AG09319 (cell line): ENCODE data around the gene IRF2BP2.
A peak's percentile ranks its signal among the peaks of the same experiment; 100 is the strongest.

Experiments used
- DNase-seq: peaks from one replicate; pipeline ENCODE4 v3.0.0-alpha.2; 2010; ENCODE audit warnings: low read depth; ENCODE audit errors: extremely low read depth
- CTCF ChIP-seq: IDR thresholded peaks from 2 replicates; pipeline ENCODE4 v1.5.1; 2011; ENCODE audit warnings: low read depth, mild to moderate bottlenecking, inconsistent platforms, low read length, moderate library complexity

The IRF2BP2 gene

GRCh38 chr1:234610061-234610665 lies at the start of gene IRF2BP2:
Gene IRF2BP2 (minus strand): TSS chr1:234610178. CDS start chr1:234609494, 684 bp downstream.
- no peak for DNase-seq
- no peak for TF ChIP-seq CTCF

- DNase-seq, result no peak
- no peak for TF ChIP-seq CTCF
Measured at GRCh38 chr1:234659538-234659937, 49.6 kb upstream of the IRF2BP2 start.

- TF ChIP-seq CTCF, result no peak
- DNase-seq, result no peak
Measured at GRCh38 chr1:234658138-234658537, 48.2 kb upstream of the IRF2BP2 start.

GRCh38 chr1:234656944-234657654 lies 47.1 kb upstream of the IRF2BP2 start:
- no peak; the same call in 1 of the 2 replicates for TF ChIP-seq CTCF
- peak; percentile 66 for DNase-seq

- no peak for TF ChIP-seq CTCF
- no peak for DNase-seq
Measured at GRCh38 chr1:234656070-234656895, 46.3 kb upstream of the IRF2BP2 start.

- no peak for TF ChIP-seq CTCF
- DNase-seq, result no peak
Measured at GRCh38 chr1:234655328-234656069, 45.5 kb upstream of the IRF2BP2 start.
